ENCODE measurements around the gene SRPX. TPM values are rescaled to one million over a fixed set of nuclear protein-coding genes. Genes with fewer than 3 reads are reported as not detected.

The SRPX gene
- total and polyA plus RNA-seq, 2 of the 4 experiments (the other 2 are of a cell fraction) = 35.5 to 81.5 TPM

- H3K79me1 ChIP-seq (ENCODE audit: low read depth in 1 of 2, low read length in 2 of 2) = no peaks in the 10 kb centered on the region
- ChIA-PET POLR2A (ENCODE audit: unreplicated experiment) (no interaction called here), CTCF (no interaction called here)
- ATAC-seq (ENCODE audit: low read depth) (no peak), DNase-seq (no peak)
- H3K14ac ChIP-seq (replicated peaks; ENCODE audit: low read depth, low read length) = no peak overlapping the region
- no peak overlapping the region for H3K18ac ChIP-seq (ENCODE audit: low read depth, low read length)
- no peaks in the 10 kb centered on the region for H4K20me1 ChIP-seq (ENCODE audit: insufficient read depth, low read length)
- no peak overlapping the region for H2BK5ac ChIP-seq (ENCODE audit: low read depth, low read length, poor library complexity, severe bottlenecking)
- in situ Hi-C loops (cut with MboI; ENCODE audit: low sequenced_read_pairs) = no loop called here
- H4K91ac ChIP-seq (ENCODE audit: insufficient read depth, low read depth, low read length) = no peak overlapping the region
- H3K36me3 ChIP-seq (ENCODE audit: control insufficient read depth, insufficient read depth, low read length) = no peaks in the 10 kb centered on the region
- no peak overlapping the region for H3K9ac ChIP-seq (ENCODE audit: low read depth, low read length)
- H2BK15ac ChIP-seq (ENCODE audit: low read depth, low read length) = no peak overlapping the region
- no peak overlapping the region for H3K4me2 ChIP-seq (ENCODE audit: low read depth, low read length)
- H2AK5ac ChIP-seq (ENCODE audit: low read depth, low read length) = no peak overlapping the region
- H3K27me3 ChIP-seq (ENCODE audit: control insufficient read depth, insufficient read depth, low read length) = peaks cover 6% of the 10 kb centered on the region; the same call in 1 of the 2 replicates
- H2BK20ac ChIP-seq (ENCODE audit: low read depth, low read length) = no peak overlapping the region
- no CpG with 5 or more reads among the region's 2 CpGs for WGBS, 2 experiments (ENCODE audit: extremely low coverage in 2 of 2, insufficient read length in 1 of 2)
- no peak overlapping the region for H2AK9ac ChIP-seq (replicated peaks; ENCODE audit: low read depth, low read length, poor library complexity)
- dilution Hi-C loops (cut with HindIII; ENCODE audit: low sequenced_read_pairs, unreplicated experiment) = no loop called here
- intact Hi-C loops (cut with micrococcal nuclease) = no loop called here
- no peaks in the 10 kb centered on the region for H3K9me1 ChIP-seq (ENCODE audit: insufficient read depth, low read length)
- no peak overlapping the region for H3K4ac ChIP-seq (ENCODE audit: low read depth, low read length)
- no peak for TF ChIP-seq NFE2L2 (IDR thresholded peaks at IDR 0.05; ENCODE audit: low read depth, low read length)
- no peak for TF ChIP-seq RFX5 (IDR thresholded peaks at IDR 0.05; ENCODE audit: low read depth, low read length)
- TF ChIP-seq MXI1 (IDR thresholded peaks at IDR 0.05; ENCODE audit: borderline replicate concordance, low read depth, low read length) = no peak
- TF ChIP-seq ELK1 (IDR thresholded peaks at IDR 0.05; ENCODE audit: borderline replicate concordance, low read depth, low read length) = no peak
- no peak for TF ChIP-seq MAFK (IDR thresholded peaks at IDR 0.05; ENCODE audit: low read depth, low read length)
- no peak for TF ChIP-seq FOS (IDR thresholded peaks at IDR 0.05; ENCODE audit: low read depth, low read length)
- TF ChIP-seq CEBPB (IDR thresholded peaks at IDR 0.05; ENCODE audit: low read depth, low read length) = no peak
- TF ChIP-seq USF2 (IDR thresholded peaks at IDR 0.05; ENCODE audit: low read depth, low read length) = no peak
- TF ChIP-seq RCOR1 (IDR thresholded peaks at IDR 0.05; ENCODE audit: insufficient replicate concordance, low read length) = no peak
- TF ChIP-seq BHLHE40 (IDR thresholded peaks at IDR 0.05; ENCODE audit: low read depth, low read length) = no peak
- TF ChIP-seq POLR2A (IDR thresholded peaks at IDR 0.05; ENCODE audit: low read depth, low read length) = no peak
- no peak for TF ChIP-seq MAZ (IDR thresholded peaks at IDR 0.05; ENCODE audit: borderline replicate concordance, low read depth, low read length)
- TF ChIP-seq CTCF (conservative IDR thresholded peaks at IDR 0.05; ENCODE audit: low read depth, low read length) = no peak
- TF ChIP-seq CHD1 (IDR thresholded peaks at IDR 0.05; ENCODE audit: low read depth, low read length) = no peak
- TF ChIP-seq RAD21 (IDR thresholded peaks at IDR 0.05; ENCODE audit: low read length) = no peak
- TF ChIP-seq SMC3 (IDR thresholded peaks at IDR 0.05; ENCODE audit: low read depth, low read length) = no peak
- no peak overlapping the region for H3K4me3 ChIP-seq (ENCODE audit: insufficient read depth, low read depth, low read length)
- H3K9me3 ChIP-seq (ENCODE audit: control insufficient read depth, insufficient read depth, low read length) = no peaks in the 10 kb centered on the region
- BruUV-seq (replicated peaks) = no TSS peak
- no peak overlapping the region for H4K5ac ChIP-seq (ENCODE audit: low read depth, low read length)
- no peak overlapping the region for H3K56ac ChIP-seq (ENCODE audit: extremely low read depth, insufficient read depth, low read length)
- H3K27ac ChIP-seq (ENCODE audit: insufficient read depth, low read length) = no peak overlapping the region
- H3K23ac ChIP-seq (ENCODE audit: low read depth, low read length) = no peak overlapping the region
- H2AFZ ChIP-seq (replicated peaks; ENCODE audit: low read length, poor library complexity) = no peak overlapping the region
- no peak overlapping the region for H4K8ac ChIP-seq (ENCODE audit: low read depth in 2 of 2, low read length in 2 of 2)
- H2BK120ac ChIP-seq (ENCODE audit: low read depth, low read length) = no peak overlapping the region
- no peaks in the 10 kb centered on the region for H3K4me1 ChIP-seq (ENCODE audit: control insufficient read depth, insufficient read depth, low read length)
Observed at GRCh38 chrX:38247051-38247450, 26.4 kb upstream of the SRPX start.

Measured in IMR-90 (cell line).